Measurements from ENCODE around the gene NUCB1.
"Not testable (repeated sequence)": the region's sequence is repeated elsewhere in the genome, so short reads cannot be mapped to it uniquely, and the experiment has no call there.

The NUCB1 gene

GRCh38 chr19:48868114-48868886, 31.8 kb upstream of the NUCB1 start, which contains the start of gene PLEKHA4:
PLEKHA4 (minus strand) TSS chr19:48868617; CDS start chr19:48867620, 997 bp downstream.
- no CpG with 5 or more reads among the region's 11 CpGs for WGBS, 2 donors (ENCODE audit: extremely low coverage in 2 of 2, insufficient read length in 2 of 2, insufficient replicate concordance in 1 of 2)

GRCh38 chr19:48870048-48870447, 30.1 kb upstream of the NUCB1 start:
- H4K91ac ChIP-seq (ENCODE audit: low read depth, low read length, poor library complexity) = no peak overlapping the region
- H3K4me3 ChIP-seq (ENCODE audit: low read length in 2 of 2) = no peak overlapping the region
- H2BK15ac ChIP-seq (ENCODE audit: low read length) = no peak overlapping the region
- no peak overlapping the region for H3K18ac ChIP-seq (ENCODE audit: low read length)
- H2AFZ ChIP-seq (ENCODE audit: low read length) = no peak overlapping the region
- H3K27me3 ChIP-seq (ENCODE audit: control insufficient read depth in 3 of 3, insufficient read depth in 3 of 3, low read depth in 1 of 3, low read length in 3 of 3) = no peaks in the 10 kb centered on the region
- no peak overlapping the region for H2BK120ac ChIP-seq (ENCODE audit: low read depth, low read length)
- no peak overlapping the region for H3K23ac ChIP-seq (ENCODE audit: low read depth, low read length, poor library complexity)
- DNase-seq (ENCODE audit: low spot score) = no peak
- H3K4ac ChIP-seq (ENCODE audit: low read length) = no peak overlapping the region
- no peak overlapping the region for H2BK12ac ChIP-seq (ENCODE audit: low read length)
- no peak overlapping the region for H3K14ac ChIP-seq (ENCODE audit: low read length)
- peaks cover 12% of the 10 kb centered on the region for H3K79me1 ChIP-seq (ENCODE audit: low read depth, low read length)
- H3K9me3 ChIP-seq (replicated peaks in 1 of 2; ENCODE audit: control insufficient read depth in 2 of 2, insufficient read depth in 1 of 2, low read depth in 1 of 2, low read length in 2 of 2) = no peaks in the 10 kb centered on the region
- H3K9ac ChIP-seq (ENCODE audit: low read depth, low read length, poor library complexity) = no peak overlapping the region
- H2AK5ac ChIP-seq (ENCODE audit: low read depth, low read length) = no peak overlapping the region
- H4K8ac ChIP-seq (ENCODE audit: low read depth, low read length) = no peak overlapping the region
- no peak overlapping the region for H3K4me2 ChIP-seq (ENCODE audit: insufficient read depth, low read length, poor library complexity, severe bottlenecking)
- H3K27ac ChIP-seq (replicated peaks; ENCODE audit: low read length) = no peak overlapping the region
- H3K4me1 ChIP-seq (ENCODE audit: control insufficient read depth in 2 of 2, insufficient read depth in 1 of 2, low read depth in 1 of 2, low read length in 2 of 2) = peaks cover 36 to 46% of the 10 kb centered on the region in 2 donors
- peaks cover 15 to 24% of the 10 kb centered on the region in 2 donors for H3K36me3 ChIP-seq (replicated peaks in 1 of 2; ENCODE audit: control insufficient read depth in 2 of 2, insufficient read depth in 2 of 2, low read length in 2 of 2)
- WGBS, 2 donors (ENCODE audit: extremely low coverage in 2 of 2, insufficient read length in 2 of 2, insufficient replicate concordance in 1 of 2) = no CpG with 5 or more reads among the region's 9 CpGs
- H2BK5ac ChIP-seq (ENCODE audit: low read length) = no peak overlapping the region

More at GRCh38 chr19:48868114-48868886, 31.8 kb upstream of the NUCB1 start, which contains the start of gene PLEKHA4:
- Histone ChIP-seq H3K27ac (replicated peaks; ENCODE audit: low read length) (peak within 1 kb of the TSS; percentile 62), H3K79me1 (ENCODE audit: low read depth, low read length) (peaks cover 6% of the 10 kb centered on the region), H3K23ac (ENCODE audit: low read depth, low read length, poor library complexity) (no peak within 1 kb of the TSS), H3K4me1 (ENCODE audit: control insufficient read depth in 2 of 2, insufficient read depth in 1 of 2, low read depth in 1 of 2, low read length in 2 of 2) (peaks cover 29 to 31% of the 10 kb centered on the region in 2 donors), H2AK5ac (ENCODE audit: low read depth, low read length) (peak within 1 kb of the TSS; percentile 98), H3K4me2 (ENCODE audit: insufficient read depth, low read length, poor library complexity, severe bottlenecking) (peak within 1 kb of the TSS; percentile 56), H3K27me3 (ENCODE audit: control insufficient read depth in 3 of 3, insufficient read depth in 3 of 3, low read depth in 1 of 3, low read length in 3 of 3) (no peaks in the 10 kb centered on the region), H4K91ac (ENCODE audit: low read depth, low read length, poor library complexity) (peak within 1 kb of the TSS; percentile 59), H2BK15ac (ENCODE audit: low read length) (peak within 1 kb of the TSS; percentile 99), H3K9me3 (replicated peaks in 1 of 2; ENCODE audit: control insufficient read depth in 2 of 2, insufficient read depth in 1 of 2, low read depth in 1 of 2, low read length in 2 of 2) (no peaks in the 10 kb centered on the region), H2AFZ (ENCODE audit: low read length) (peak within 1 kb of the TSS; percentile 95), H2BK5ac (ENCODE audit: low read length) (peak within 1 kb of the TSS; percentile 93), H2BK12ac (ENCODE audit: low read length) (peak within 1 kb of the TSS; percentile 80), H3K14ac (ENCODE audit: low read length) (peak within 1 kb of the TSS; percentile 47), H3K9ac (ENCODE audit: low read depth, low read length, poor library complexity) (peak within 1 kb of the TSS; percentile 66), H4K8ac (ENCODE audit: low read depth, low read length) (no peak within 1 kb of the TSS), H3K36me3 (replicated peaks in 1 of 2; ENCODE audit: control insufficient read depth in 2 of 2, insufficient read depth in 2 of 2, low read length in 2 of 2) (peaks cover 3 to 15% of the 10 kb centered on the region in 2 donors), H2BK120ac (ENCODE audit: low read depth, low read length) (peak within 1 kb of the TSS; percentile 98), H3K4ac (ENCODE audit: low read length) (peak within 1 kb of the TSS; percentile 19), H3K4me3 (ENCODE audit: low read length in 2 of 2) (peak within 1 kb of the TSS in 1 of 2 donors; percentile 26), H3K18ac (ENCODE audit: low read length) (peak within 1 kb of the TSS; percentile 92)
- DNase-seq (ENCODE audit: low spot score) = no peak

GRCh38 chr19:48871471-48872181, 28.5 kb upstream of the NUCB1 start:
- H4K91ac ChIP-seq (ENCODE audit: low read depth, low read length, poor library complexity); DNase-seq (ENCODE audit: low spot score); H2BK15ac ChIP-seq (ENCODE audit: low read length); H2BK12ac ChIP-seq (ENCODE audit: low read length); H3K27me3 ChIP-seq (ENCODE audit: control insufficient read depth in 3 of 3, insufficient read depth in 3 of 3, low read depth in 1 of 3, low read length in 3 of 3); H3K4ac ChIP-seq (ENCODE audit: low read length); H3K4me2 ChIP-seq (ENCODE audit: insufficient read depth, low read length, poor library complexity, severe bottlenecking); H4K8ac ChIP-seq (ENCODE audit: low read depth, low read length); H2BK120ac ChIP-seq (ENCODE audit: low read depth, low read length); H2BK5ac ChIP-seq (ENCODE audit: low read length); H2AK5ac ChIP-seq (ENCODE audit: low read depth, low read length); H3K27ac ChIP-seq (replicated peaks; ENCODE audit: low read length); H3K14ac ChIP-seq (ENCODE audit: low read length); H3K9ac ChIP-seq (ENCODE audit: low read depth, low read length, poor library complexity); H3K4me3 ChIP-seq (ENCODE audit: low read length in 2 of 2); H3K23ac ChIP-seq (ENCODE audit: low read depth, low read length, poor library complexity); H3K9me3 ChIP-seq (replicated peaks in 1 of 2; ENCODE audit: control insufficient read depth in 2 of 2, insufficient read depth in 1 of 2, low read depth in 1 of 2, low read length in 2 of 2): not testable (repeated sequence)
- peak overlapping the region; percentile 36 for H3K18ac ChIP-seq (ENCODE audit: low read length)
- peaks cover 16% of the 10 kb centered on the region for H3K79me1 ChIP-seq (ENCODE audit: low read depth, low read length)
- H3K4me1 ChIP-seq (ENCODE audit: control insufficient read depth in 2 of 2, insufficient read depth in 1 of 2, low read depth in 1 of 2, low read length in 2 of 2) = peaks cover 38 to 59% of the 10 kb centered on the region in 2 donors
- peak overlapping the region; percentile 73 for H2AFZ ChIP-seq (ENCODE audit: low read length)
- H3K36me3 ChIP-seq (replicated peaks in 1 of 2; ENCODE audit: control insufficient read depth in 2 of 2, insufficient read depth in 2 of 2, low read length in 2 of 2) = peaks cover 21 to 35% of the 10 kb centered on the region in 2 donors
- WGBS, 2 donors (ENCODE audit: extremely low coverage in 2 of 2, insufficient read length in 2 of 2, insufficient replicate concordance in 1 of 2) = no CpG with 5 or more reads among the region's 31 CpGs
